ENCODE data around the gene PIGU. TPM values are rescaled to one million over a fixed set of nuclear protein-coding genes. Genes with fewer than 3 reads are reported as not detected.

Gene PIGU
- total and polyA plus RNA-seq, 2 of the 13 experiments (the other 11 are each of a cell fraction or from before 2014, with no cell fraction given), result 45.5 to 231 TPM

DNA sequence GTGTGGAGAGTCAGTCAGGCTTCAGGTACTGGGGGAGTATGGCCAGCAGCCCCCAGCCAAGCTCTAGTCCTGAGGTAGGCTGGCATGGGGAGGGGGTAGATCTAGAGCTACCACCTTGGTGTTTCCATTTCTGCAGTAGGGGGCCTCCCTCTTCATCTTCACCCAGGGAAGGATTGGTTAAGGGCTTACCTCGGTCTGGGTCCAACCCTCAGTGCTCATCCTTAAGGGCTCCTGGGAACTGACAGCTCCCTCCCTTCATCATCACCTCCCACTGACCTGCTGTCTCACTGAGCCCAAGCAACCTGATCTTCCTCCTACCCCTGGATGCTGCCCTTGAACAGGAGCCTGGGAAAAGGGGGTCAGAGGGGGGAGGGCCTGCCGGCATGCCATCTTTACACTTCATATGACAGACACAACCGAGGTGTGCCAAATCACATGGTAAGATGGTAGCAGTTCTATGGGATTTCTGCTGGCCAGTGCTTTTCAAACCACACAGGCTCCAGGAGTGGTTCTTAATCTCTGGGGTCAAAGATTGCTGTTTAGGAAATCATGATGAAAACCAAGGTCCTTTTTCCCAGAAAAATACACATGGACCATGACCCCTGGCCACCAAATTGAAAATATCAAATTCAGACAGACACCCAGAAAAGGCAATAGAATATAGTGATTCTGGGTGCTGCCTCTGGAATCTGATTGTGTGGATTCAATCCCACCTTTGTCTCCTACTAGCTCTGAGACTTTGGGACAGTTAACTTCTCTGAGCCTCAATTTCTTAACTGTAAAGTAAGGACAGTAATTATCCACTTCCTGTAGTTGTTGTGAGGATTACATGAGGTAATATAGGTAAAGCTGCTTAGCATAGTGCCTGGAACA lies 30.3 kb upstream of the PIGU start (continued):
- TF ChIP-seq, protein P1, sequence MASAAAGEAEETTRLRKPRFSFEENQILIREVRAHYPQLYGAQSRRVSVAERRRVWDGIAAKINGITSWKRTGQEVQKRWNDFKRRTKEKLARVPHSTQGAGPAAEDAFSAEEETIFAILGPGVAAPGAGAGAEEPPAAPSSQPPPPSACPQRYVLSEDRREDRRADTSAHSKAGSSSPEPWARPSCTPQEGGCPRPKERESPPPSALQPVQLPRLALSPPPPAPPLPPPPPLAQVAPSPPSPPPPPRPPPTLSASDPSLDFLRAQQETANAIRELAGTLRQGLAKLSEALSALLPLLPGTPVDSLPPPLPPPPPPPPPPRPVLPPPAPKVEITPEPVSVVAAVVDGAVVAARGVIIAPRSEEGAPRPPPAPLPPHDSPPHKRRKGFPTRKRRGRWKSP (CRISPR knock-in tag; IDR thresholded peaks at IDR 0.05), result peak; percentile 52; the same call in 1 of the 2 replicates
- TF ChIP-seq ZNF33A (CRISPR knock-in tag; IDR thresholded peaks at IDR 0.05; ENCODE audit: borderline replicate concordance), result 0 out of 2 replicates have a peak, but pooled peaks have one; percentile 75
- TF ChIP-seq FOXO1 (CRISPR knock-in tag; IDR thresholded peaks at IDR 0.05), result peak; percentile 67
- 0 out of 2 replicates have a peak, but pooled peaks have one; percentile 3 for TF ChIP-seq CBFB (CRISPR knock-in tag; IDR thresholded peaks at IDR 0.05)
- TF ChIP-seq, protein P2, sequence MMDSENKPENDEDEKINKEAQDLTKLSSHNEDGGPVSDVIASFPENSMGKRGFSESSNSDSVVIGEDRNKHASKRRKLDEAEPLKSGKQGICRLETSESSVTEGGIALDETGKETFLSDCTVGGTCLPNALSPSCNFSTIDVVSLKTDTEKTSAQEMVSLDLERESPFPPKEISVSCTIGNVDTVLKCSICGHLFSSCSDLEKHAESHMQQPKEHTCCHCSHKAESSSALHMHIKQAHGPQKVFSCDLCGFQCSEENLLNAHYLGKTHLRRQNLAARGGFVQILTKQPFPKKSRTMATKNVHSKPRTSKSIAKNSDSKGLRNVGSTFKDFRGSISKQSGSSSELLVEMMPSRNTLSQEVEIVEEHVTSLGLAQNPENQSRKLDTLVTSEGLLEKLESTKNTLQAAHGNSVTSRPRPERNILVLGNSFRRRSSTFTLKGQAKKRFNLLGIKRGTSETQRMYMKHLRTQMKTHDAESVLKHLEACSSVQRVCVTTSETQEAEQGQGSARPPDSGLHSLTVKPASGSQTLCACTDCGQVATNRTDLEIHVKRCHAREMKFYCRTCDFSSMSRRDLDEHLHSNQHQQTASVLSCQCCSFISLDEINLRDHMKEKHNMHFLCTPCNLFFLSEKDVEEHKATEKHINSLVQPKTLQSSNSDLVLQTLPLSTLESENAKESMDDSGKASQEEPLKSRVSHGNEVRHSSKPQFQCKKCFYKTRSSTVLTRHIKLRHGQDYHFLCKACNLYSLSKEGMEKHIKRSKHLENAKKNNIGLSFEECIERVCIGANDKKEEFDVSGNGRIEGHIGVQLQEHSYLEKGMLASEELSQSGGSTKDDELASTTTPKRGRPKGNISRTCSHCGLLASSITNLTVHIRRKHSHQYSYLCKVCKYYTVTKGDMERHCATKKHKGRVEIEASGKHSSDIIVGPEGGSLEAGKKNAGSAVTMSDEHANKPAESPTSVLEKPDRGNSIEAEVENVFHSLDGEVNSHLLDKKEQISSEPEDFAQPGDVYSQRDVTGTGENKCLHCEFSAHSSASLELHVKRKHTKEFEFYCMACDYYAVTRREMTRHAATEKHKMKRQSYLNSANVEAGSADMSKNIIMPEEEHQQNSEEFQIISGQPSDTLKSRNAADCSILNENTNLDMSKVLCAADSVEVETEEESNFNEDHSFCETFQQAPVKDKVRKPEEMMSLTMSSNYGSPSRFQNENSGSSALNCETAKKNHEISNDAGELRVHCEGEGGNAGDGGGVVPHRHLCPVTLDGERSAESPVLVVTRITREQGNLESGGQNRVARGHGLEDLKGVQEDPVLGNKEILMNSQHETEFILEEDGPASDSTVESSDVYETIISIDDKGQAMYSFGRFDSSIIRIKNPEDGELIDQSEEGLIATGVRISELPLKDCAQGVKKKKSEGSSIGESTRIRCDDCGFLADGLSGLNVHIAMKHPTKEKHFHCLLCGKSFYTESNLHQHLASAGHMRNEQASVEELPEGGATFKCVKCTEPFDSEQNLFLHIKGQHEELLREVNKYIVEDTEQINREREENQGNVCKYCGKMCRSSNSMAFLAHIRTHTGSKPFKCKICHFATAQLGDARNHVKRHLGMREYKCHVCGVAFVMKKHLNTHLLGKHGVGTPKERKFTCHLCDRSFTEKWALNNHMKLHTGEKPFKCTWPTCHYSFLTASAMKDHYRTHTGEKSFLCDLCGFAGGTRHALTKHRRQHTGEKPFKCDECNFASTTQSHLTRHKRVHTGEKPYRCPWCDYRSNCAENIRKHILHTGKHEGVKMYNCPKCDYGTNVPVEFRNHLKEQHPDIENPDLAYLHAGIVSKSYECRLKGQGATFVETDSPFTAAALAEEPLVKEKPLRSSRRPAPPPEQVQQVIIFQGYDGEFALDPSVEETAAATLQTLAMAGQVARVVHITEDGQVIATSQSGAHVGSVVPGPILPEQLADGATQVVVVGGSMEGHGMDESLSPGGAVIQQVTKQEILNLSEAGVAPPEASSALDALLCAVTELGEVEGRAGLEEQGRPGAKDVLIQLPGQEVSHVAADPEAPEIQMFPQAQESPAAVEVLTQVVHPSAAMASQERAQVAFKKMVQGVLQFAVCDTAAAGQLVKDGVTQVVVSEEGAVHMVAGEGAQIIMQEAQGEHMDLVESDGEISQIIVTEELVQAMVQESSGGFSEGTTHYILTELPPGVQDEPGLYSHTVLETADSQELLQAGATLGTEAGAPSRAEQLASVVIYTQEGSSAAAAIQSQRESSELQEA (CRISPR knock-in tag; IDR thresholded peaks at IDR 0.05; ENCODE audit: not compliant biosample characterization), result peak; percentile 3
- TF ChIP-seq FOXK1 (CRISPR knock-in tag; IDR thresholded peaks at IDR 0.05; ENCODE audit: borderline replicate concordance, low read depth), result peak; percentile 74; the same call in 1 of the 2 replicates
- TF ChIP-seq XRCC5 (optimal IDR thresholded peaks at IDR 0.05; ENCODE audit: low read length), result no peak
- 0 out of 2 replicates have a peak, but pooled peaks have one; percentile 47 for TF ChIP-seq ZNF235 (CRISPR knock-in tag; IDR thresholded peaks at IDR 0.05; ENCODE audit: borderline replicate concordance)
